ENCODE measurements around the gene DOCK10.

DNA sequence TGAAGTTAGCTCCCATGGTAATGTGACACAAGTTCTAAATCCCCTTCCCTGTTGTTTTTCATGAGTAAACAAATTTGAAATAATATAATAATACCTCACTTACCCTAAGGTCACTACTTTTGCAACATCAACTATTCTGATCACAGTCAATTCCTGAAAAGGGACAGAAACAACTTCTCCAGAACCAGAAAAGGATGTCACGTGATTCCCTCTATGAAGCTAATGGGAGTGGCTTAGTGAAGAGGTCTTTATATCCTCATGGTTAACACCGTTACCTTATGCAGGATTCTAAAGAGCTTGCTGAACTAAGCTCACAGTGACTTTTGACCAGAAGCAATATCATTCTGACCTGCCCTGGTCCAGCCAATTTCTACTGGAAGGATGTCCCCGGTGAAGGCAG lies 51.6 kb downstream of the DOCK10 start:
- TF ChIP-seq POLR2AphosphoS5 (IDR thresholded peaks at IDR 0.05) (no peak), EP300 (IDR thresholded peaks at IDR 0.05) (no peak), CTCF (IDR thresholded peaks at IDR 0.05) (no peak), POLR2A (IDR thresholded peaks at IDR 0.05) (no peak)

Measured in stomach (tissue), 4 donors.